HCT116 (cell line): ENCODE measurements around the gene MRPL16.
"Not testable (repeated sequence)": the region's sequence is repeated elsewhere in the genome, so short reads cannot be mapped to it uniquely, and the experiment has no call there.

Experiments used
- ATF3 ChIP-seq: IDR thresholded peaks from 2 replicates; pipeline ENCODE4 v1.6.1; 2012
- CTCF ChIP-seq, 3 experiments: fragments of 200-600 bp in 1 of 3; sonication (generic) in 1 of 3; IDR thresholded peaks in 2 of 3; conservative IDR thresholded peaks in 1 of 3; 2 replicates each; pipeline ENCODE4 v1.5.1; 2012 to 2017; ENCODE audit warnings: low read depth in 2 of 3, low read length in 2 of 3, antibody characterized with exemption in 1 of 3, borderline replicate concordance in 1 of 3, control low read depth in 1 of 3, mild to moderate bottlenecking in 1 of 3, mixed read lengths in 1 of 3, mixed run types in 1 of 3, moderate library complexity in 1 of 3; ENCODE audit not compliant: insufficient read depth in 1 of 3
- POLR2A ChIP-seq: IDR thresholded peaks from 2 replicates; pipeline ENCODE4 v1.7.0; 2011; ENCODE audit warnings: borderline replicate concordance; ENCODE audit not compliant: insufficient read depth, insufficient read length; ENCODE audit errors: extremely low read depth
- ZBTB33 ChIP-seq: IDR thresholded peaks from 2 replicates; pipeline ENCODE4 v1.6.1; 2011; ENCODE audit warnings: mild to moderate bottlenecking, low read length, moderate library complexity; ENCODE audit not compliant: insufficient replicate concordance; ENCODE audit errors: extremely low read depth
- ZNF274 ChIP-seq: fragments of 200-500 bp; sonication (Bioruptor generic); IDR thresholded peaks from 2 replicates; pipeline ENCODE4 v1.6.1; 2014; ENCODE audit warnings: mild to moderate bottlenecking, low read depth, low read length, inconsistent platforms

- not testable (repeated sequence) for TF ChIP-seq CTCF (IDR thresholded peaks at IDR 0.05 in 2 of 3, conservative IDR thresholded peaks at IDR 0.05 in 1 of 3; ENCODE audit: borderline replicate concordance in 1 of 3, insufficient read depth in 1 of 3, low read depth in 2 of 3, low read length in 2 of 3); POLR2A; ZNF274; ZBTB33; ATF3
Measured at GRCh38 chr11:59784441-59784840, 26.1 kb downstream of the MRPL16 start.
